Activated CD8-positive, alpha-beta memory T cell treated with anti-CD3 and anti-CD28 coated beads, Interleukin-2, amount 50 U/mL, for 1 hour (primary cell): ENCODE data around the gene SIRPD.
"Not testable (repeated sequence)": the region's sequence is repeated elsewhere in the genome, so short reads cannot be mapped to it uniquely, and the experiment has no call there.

Experiments
- DNase-seq: peaks from one replicate; pipeline ENCODE4 v3.0.0-alpha.2; 2020; ENCODE audit errors: extremely low read depth

SIRPD gene

GRCh38 chr20:1537731-1538058, 19.8 kb downstream of the SIRPD start:
- no peak for DNase-seq

- DNase-seq: no peak
Measured at GRCh38 chr20:1536893-1537730, 20.4 kb downstream of the SIRPD start.

GRCh38 chr20:1535420-1536175, 21.9 kb downstream of the SIRPD start:
- DNase-seq: no peak

GRCh38 chr20:1534526-1534925, 23.0 kb downstream of the SIRPD start:
- DNase-seq: no peak

- no peak for DNase-seq
Measured at GRCh38 chr20:1533059-1533458, 24.4 kb downstream of the SIRPD start.

GRCh38 chr20:1528811-1529210, 28.7 kb downstream of the SIRPD start:
- no peak for DNase-seq

GRCh38 chr20:1527923-1528322, 29.6 kb downstream of the SIRPD start:
- no peak for DNase-seq

- no peak for DNase-seq
Measured at GRCh38 chr20:1526896-1527295, 30.6 kb downstream of the SIRPD start.

- no peak for DNase-seq
Measured at GRCh38 chr20:1526310-1526709, 31.2 kb downstream of the SIRPD start.

GRCh38 chr20:1524004-1524403, 33.5 kb downstream of the SIRPD start:
- no peak for DNase-seq

- DNase-seq: no peak
Measured at GRCh38 chr20:1517010-1517409, 40.5 kb downstream of the SIRPD start.

- DNase-seq: no peak
Measured at GRCh38 chr20:1513801-1514200, 43.7 kb downstream of the SIRPD start.

GRCh38 chr20:1509237-1509636, 48.3 kb downstream of the SIRPD start:
- no peak for DNase-seq

- no peak for DNase-seq
Measured at GRCh38 chr20:1508574-1508973, 48.9 kb downstream of the SIRPD start.

- no peak for DNase-seq
Measured at GRCh38 chr20:1507276-1507675, 50.2 kb downstream of the SIRPD start.

GRCh38 chr20:1505871-1506270, 51.6 kb downstream of the SIRPD start:
- no peak for DNase-seq

- DNase-seq: no peak
Measured at GRCh38 chr20:1505361-1505760, 52.1 kb downstream of the SIRPD start.

GRCh38 chr20:1503564-1504227, 53.8 kb downstream of the SIRPD start:
- DNase-seq: peak; percentile 43

GRCh38 chr20:1500496-1500895, 57.0 kb downstream of the SIRPD start:
- DNase-seq: no peak

GRCh38 chr20:1499528-1500420, 57.7 kb downstream of the SIRPD start:
- no peak for DNase-seq

GRCh38 chr20:1497371-1497770, 60.1 kb downstream of the SIRPD start:
- DNase-seq: not testable (repeated sequence)

- no peak for DNase-seq
Measured at GRCh38 chr20:1496930-1497329, 60.6 kb downstream of the SIRPD start.
